OCI-LY1 (cell line): ENCODE data around the gene BANF2.

Source experiments
- H2AFZ ChIP-seq: fragments of 200-600 bp; sonication (generic), shearing (Covaris generic); 2 replicates; pipeline ENCODE4 v1.6.0; 2014; ENCODE audit warnings: antibody characterized with exemption, mild to moderate bottlenecking, low read length
- H3F3A ChIP-seq: fragments of 200-600 bp; sonication (generic), shearing (Covaris generic); 2 replicates; pipeline ENCODE4 v1.6.0; 2014; ENCODE audit warnings: mild to moderate bottlenecking, antibody characterized with exemption, low read length, moderate library complexity; ENCODE audit not compliant: insufficient read depth
- H3K27ac ChIP-seq: fragments of 200-600 bp; sonication (generic); 2 replicates; pipeline ENCODE4 v1.5.1; 2014; ENCODE audit warnings: low read length, mixed run types, mild to moderate bottlenecking, low read depth; ENCODE audit not compliant: poor library complexity, severe bottlenecking
- H3K27me3 ChIP-seq: fragments of 200-600 bp; sonication (generic); 2 replicates; pipeline ENCODE4 v1.6.0; 2014; ENCODE audit warnings: antibody characterized with exemption, mild to moderate bottlenecking, low read length, moderate library complexity; ENCODE audit not compliant: insufficient read depth
- H3K36me3 ChIP-seq: fragments of 200-600 bp; sonication (generic); 2 replicates; pipeline ENCODE4 v1.6.1; 2014; ENCODE audit warnings: mild to moderate bottlenecking, antibody characterized with exemption, low read length, moderate library complexity, mixed read lengths; ENCODE audit not compliant: insufficient read depth
- H3K4me1 ChIP-seq: fragments of 200-600 bp; sonication (generic); 2 replicates; pipeline ENCODE4 v1.5.1; 2014; ENCODE audit warnings: mild to moderate bottlenecking, low read length, moderate library complexity; ENCODE audit not compliant: insufficient read depth, severe bottlenecking
- H3K4me2 ChIP-seq: fragments of 200-600 bp; sonication (generic), shearing (Covaris generic); 2 replicates; pipeline ENCODE4 v1.6.1; 2014; ENCODE audit warnings: low read length
- H3K4me3 ChIP-seq: fragments of 200-600 bp; sonication (generic); 2 replicates; pipeline ENCODE4 v1.5.1; 2014; ENCODE audit warnings: low read length, low read depth, mild to moderate bottlenecking, mixed read lengths; ENCODE audit not compliant: poor library complexity, severe bottlenecking
- H3K79me2 ChIP-seq: fragments of 200-600 bp; shearing (Covaris generic); 2 replicates; pipeline ENCODE4 v1.6.1; 2016; ENCODE audit warnings: mixed run types, low read length, mixed read lengths; ENCODE audit not compliant: insufficient read depth
- H3K9ac ChIP-seq: fragments of 200-600 bp; sonication (generic), shearing (Covaris generic); 2 replicates; pipeline ENCODE4 v1.6.1; 2014; ENCODE audit warnings: mild to moderate bottlenecking, low read length, mixed read lengths
- H3K9me2 ChIP-seq: fragments of 200-600 bp; sonication (generic), shearing (Covaris generic); 2 replicates; pipeline ENCODE4 v1.6.1; 2014; ENCODE audit warnings: low read depth, mild to moderate bottlenecking, low read length, mixed read lengths
- H3K9me3 ChIP-seq: fragments of 200-600 bp; shearing (Covaris generic); 2 replicates; pipeline ENCODE4 v1.6.1; 2014; ENCODE audit warnings: low read length, mixed read lengths
- H4K20me1 ChIP-seq: fragments of 200-600 bp; sonication (generic), shearing (Covaris generic); 2 replicates; pipeline ENCODE4 v1.6.0; 2016; ENCODE audit warnings: mild to moderate bottlenecking, low read length; ENCODE audit not compliant: insufficient read depth
- CTCF ChIP-seq: fragments of 200-600 bp; sonication (generic), shearing (Covaris generic); IDR thresholded peaks from 2 replicates; pipeline ENCODE4 v1.5.1; 2017; ENCODE audit warnings: mild to moderate bottlenecking, antibody characterized with exemption, low read length, moderate library complexity, mixed read lengths
- EZH2 ChIP-seq: fragments of 200-600 bp; sonication (generic), shearing (Covaris generic); IDR thresholded peaks from 2 replicates; pipeline ENCODE4 v1.8.0; 2017; ENCODE audit warnings: borderline replicate concordance, mixed run types, mild to moderate bottlenecking, antibody characterized with exemption, low read length, moderate library complexity, mixed read lengths

BANF2 gene

GRCh38 chr20:17654649-17655285, 45.0 kb upstream of the BANF2 start:
- H4K20me1 ChIP-seq = no peaks in the 10 kb centered on the region
- TF ChIP-seq EZH2 (no peak), CTCF (peak; percentile 65)
- H3K4me3 ChIP-seq = no peak overlapping the region
- H3K4me1 ChIP-seq = peaks cover 41% of the 10 kb centered on the region
- H3K79me2 ChIP-seq = no peaks in the 10 kb centered on the region
- H3K4me2 ChIP-seq = no peak overlapping the region
- H3K9me3 ChIP-seq = no peaks in the 10 kb centered on the region
- H3K27ac ChIP-seq = no peak overlapping the region
- no peaks in the 10 kb centered on the region for H3K27me3 ChIP-seq
- H2AFZ ChIP-seq = no peak overlapping the region
- H3K9ac ChIP-seq = no peak overlapping the region
- H3K9me2 ChIP-seq = no peaks in the 10 kb centered on the region
- H3F3A ChIP-seq = no peaks in the 10 kb centered on the region
- peaks cover 46% of the 10 kb centered on the region for H3K36me3 ChIP-seq

- H3K27me3 ChIP-seq = no peaks in the 10 kb centered on the region
- no peaks in the 10 kb centered on the region for H3K9me3 ChIP-seq
- no peak overlapping the region for H2AFZ ChIP-seq
- peaks cover 47% of the 10 kb centered on the region for H3K36me3 ChIP-seq
- no peak overlapping the region for H3K9ac ChIP-seq
- H3F3A ChIP-seq = no peaks in the 10 kb centered on the region
- TF ChIP-seq CTCF (no peak), EZH2 (no peak)
- no peaks in the 10 kb centered on the region for H3K9me2 ChIP-seq
- H3K4me3 ChIP-seq = no peak overlapping the region
- H3K4me1 ChIP-seq = peaks cover 36% of the 10 kb centered on the region
- H4K20me1 ChIP-seq = no peaks in the 10 kb centered on the region
- no peak overlapping the region for H3K4me2 ChIP-seq
- H3K27ac ChIP-seq = no peak overlapping the region
- H3K79me2 ChIP-seq = no peaks in the 10 kb centered on the region
Observed at GRCh38 chr20:17655286-17655651, 44.5 kb upstream of the BANF2 start.

GRCh38 chr20:17655865-17656479, 43.8 kb upstream of the BANF2 start:
- no peak overlapping the region for H3K4me2 ChIP-seq
- peaks cover 45% of the 10 kb centered on the region for H3K36me3 ChIP-seq
- H4K20me1 ChIP-seq = no peaks in the 10 kb centered on the region

More at GRCh38 chr20:17655865-17656479, 43.8 kb upstream of the BANF2 start:
- no peak overlapping the region for H3K9ac ChIP-seq
- TF ChIP-seq EZH2 = no peak
- TF ChIP-seq CTCF = no peak
- H3K9me2 ChIP-seq = no peaks in the 10 kb centered on the region
- no peak overlapping the region for H3K27ac ChIP-seq
- H3K27me3 ChIP-seq = no peaks in the 10 kb centered on the region
- H3F3A ChIP-seq = no peaks in the 10 kb centered on the region
- H3K4me3 ChIP-seq = no peak overlapping the region
- no peak overlapping the region for H2AFZ ChIP-seq
- H3K9me3 ChIP-seq = no peaks in the 10 kb centered on the region
- no peaks in the 10 kb centered on the region for H3K79me2 ChIP-seq
- peaks cover 36% of the 10 kb centered on the region for H3K4me1 ChIP-seq
